ENCODE results near the gene LINC00305.

LINC00305 gene

DNA sequence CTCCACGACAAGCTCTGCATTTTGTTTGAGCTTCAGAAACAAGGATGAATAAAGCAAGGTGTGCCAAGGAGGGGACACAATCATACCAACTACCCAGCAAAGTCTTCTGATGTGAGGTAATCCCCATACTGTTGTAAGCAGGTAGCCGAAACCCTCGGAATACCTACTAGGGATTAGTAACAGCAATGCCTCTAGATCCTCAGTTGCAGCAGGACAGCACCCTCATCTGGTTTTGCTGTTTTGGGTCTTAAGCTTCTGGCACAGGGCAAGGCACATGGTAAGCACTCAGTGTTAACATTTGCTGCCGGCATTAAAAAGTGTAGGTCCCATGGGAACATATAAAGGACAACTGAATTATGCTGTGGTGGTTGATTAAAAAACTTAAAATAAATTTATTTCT, 16.0 kb upstream of the LINC00305 start:
- in situ Hi-C loops (cut with MboI; ENCODE audit: low pct_unique_long_range_greater_than_20kb, low sequenced_read_pairs, unreplicated experiment) = no loop called here
- DNase-seq (ENCODE audit: low spot score) = no peak
- TF ChIP-seq CTCF (IDR thresholded peaks at IDR 0.05; ENCODE audit: extremely low read depth, insufficient read depth, missing control alignments) = no peak

DNA sequence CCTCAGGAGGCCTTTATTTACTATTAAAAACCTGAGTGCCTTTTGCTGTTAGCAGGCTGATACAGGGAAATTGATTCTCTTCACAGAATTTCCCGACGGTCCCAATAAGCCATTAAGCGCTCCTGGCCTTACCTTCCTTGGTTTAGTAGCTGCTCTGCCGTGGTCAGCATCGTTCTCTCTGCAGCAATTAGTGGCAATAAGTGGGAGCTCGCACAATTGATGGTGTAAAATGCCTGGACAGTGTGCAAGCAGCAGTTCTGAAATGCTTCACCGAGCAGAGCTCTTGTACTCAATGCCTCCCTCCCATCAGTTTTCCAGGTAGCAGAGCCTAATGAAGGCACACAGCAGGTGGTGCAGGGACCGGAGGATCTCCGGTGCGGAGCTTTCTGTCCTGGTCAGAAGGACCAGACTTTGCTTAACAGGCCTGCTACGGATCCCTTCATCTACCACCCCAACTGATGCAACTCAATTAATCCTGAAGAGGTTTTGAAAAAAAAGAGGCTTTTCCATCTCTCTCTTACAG, 1.1 kb upstream of the LINC00305 start:
- TF ChIP-seq CTCF (IDR thresholded peaks at IDR 0.05; ENCODE audit: extremely low read depth, insufficient read depth, missing control alignments) = no peak
- no peak for DNase-seq (ENCODE audit: low spot score)
- in situ Hi-C loops (cut with MboI; ENCODE audit: low pct_unique_long_range_greater_than_20kb, low sequenced_read_pairs, unreplicated experiment) = no loop called here

DNA sequence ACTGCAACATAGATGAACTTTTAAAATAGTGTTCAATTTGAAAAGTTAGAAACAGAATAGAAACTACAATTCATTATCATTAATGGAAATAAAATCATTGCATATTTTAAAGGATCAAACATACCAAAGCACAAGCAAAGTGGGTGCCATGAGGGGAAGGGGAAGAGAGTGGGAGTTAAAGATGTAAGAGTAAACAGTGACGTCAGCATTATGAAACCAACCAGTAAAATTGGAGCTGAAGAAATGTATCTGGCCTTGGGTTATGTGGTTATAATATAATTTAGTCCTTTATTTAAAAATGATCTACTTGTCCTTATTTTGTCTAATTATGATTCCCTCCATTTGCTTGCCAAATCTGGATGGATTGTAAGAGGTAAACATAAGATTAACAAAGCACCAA, 6.0 kb downstream of the LINC00305 start:
- in situ Hi-C loops (cut with MboI; ENCODE audit: low pct_unique_long_range_greater_than_20kb, low sequenced_read_pairs, unreplicated experiment) = no loop called here
- no peak for TF ChIP-seq CTCF (IDR thresholded peaks at IDR 0.05; ENCODE audit: extremely low read depth, insufficient read depth, missing control alignments)
- DNase-seq (ENCODE audit: low spot score) = no peak

GRCh38 chr18:64137914-64138313, 11.0 kb downstream of the LINC00305 start:
- in situ Hi-C loops (cut with MboI; ENCODE audit: low pct_unique_long_range_greater_than_20kb, low sequenced_read_pairs, unreplicated experiment) = no loop called here
- no peak for DNase-seq (ENCODE audit: low spot score)
- no peak for TF ChIP-seq CTCF (IDR thresholded peaks at IDR 0.05; ENCODE audit: extremely low read depth, insufficient read depth, missing control alignments)

DNA sequence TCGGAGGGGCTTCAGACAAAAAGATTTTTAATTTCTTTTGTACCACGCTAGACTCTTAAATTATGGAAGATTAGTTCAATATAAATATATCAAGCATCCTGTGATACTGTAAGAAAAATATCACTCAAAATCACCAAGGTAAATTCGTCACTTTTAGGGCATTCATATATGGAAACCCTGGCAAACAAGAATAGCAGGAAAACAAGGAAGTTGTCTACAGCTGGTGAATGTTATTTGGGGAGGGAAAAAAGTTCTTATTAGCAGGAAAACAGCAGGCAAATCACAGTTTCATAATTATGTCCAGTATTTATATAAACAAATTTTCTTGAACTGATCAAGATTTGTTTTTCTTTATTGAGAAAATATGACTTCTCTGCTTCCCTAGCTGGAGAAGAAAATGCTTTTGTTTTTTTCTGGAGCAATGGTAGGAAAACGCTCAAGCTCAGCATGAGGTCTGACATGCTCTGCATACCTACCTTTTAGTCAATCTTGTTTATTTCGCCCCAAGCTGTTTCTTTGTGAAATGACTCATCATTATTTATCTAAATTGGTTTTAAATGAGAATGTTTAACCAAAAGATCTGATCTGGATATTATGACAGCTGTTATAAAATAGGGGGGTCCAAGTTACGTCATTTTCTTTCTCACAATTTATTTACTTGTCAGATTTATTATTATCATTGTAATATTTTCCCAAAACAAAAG, 14.7 kb downstream of the LINC00305 start:
- DNase-seq (ENCODE audit: low spot score) = no peak
- in situ Hi-C loops (cut with MboI; ENCODE audit: low pct_unique_long_range_greater_than_20kb, low sequenced_read_pairs, unreplicated experiment) = no loop called here
- no peak for TF ChIP-seq CTCF (IDR thresholded peaks at IDR 0.05; ENCODE audit: extremely low read depth, insufficient read depth, missing control alignments)

DNA sequence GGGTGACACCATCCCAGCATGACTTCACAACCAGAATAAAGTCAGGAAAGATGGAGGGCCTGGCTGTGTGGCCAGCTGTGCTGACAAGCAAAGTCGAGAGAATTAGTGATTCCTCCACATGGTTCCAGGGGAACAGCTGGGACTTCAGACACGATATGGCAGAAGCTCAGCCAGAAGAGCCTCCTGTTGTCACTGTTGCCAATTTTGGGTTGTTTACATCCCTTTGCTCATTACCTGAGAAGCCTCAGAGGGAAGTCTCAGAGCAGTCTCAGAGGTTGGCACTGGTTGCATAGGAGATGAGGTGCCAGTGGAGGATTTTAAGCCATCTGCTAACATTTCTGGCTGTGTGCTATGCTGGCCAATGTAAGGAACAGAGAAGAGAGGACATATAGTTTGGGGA, 16.0 kb downstream of the LINC00305 start:
- DNase-seq (ENCODE audit: low spot score) = no peak
- in situ Hi-C loops (cut with MboI; ENCODE audit: low pct_unique_long_range_greater_than_20kb, low sequenced_read_pairs, unreplicated experiment) = no loop called here
- TF ChIP-seq CTCF (IDR thresholded peaks at IDR 0.05; ENCODE audit: extremely low read depth, insufficient read depth, missing control alignments) = no peak
